ENCODE data around the gene EGFLAM.

DNA sequence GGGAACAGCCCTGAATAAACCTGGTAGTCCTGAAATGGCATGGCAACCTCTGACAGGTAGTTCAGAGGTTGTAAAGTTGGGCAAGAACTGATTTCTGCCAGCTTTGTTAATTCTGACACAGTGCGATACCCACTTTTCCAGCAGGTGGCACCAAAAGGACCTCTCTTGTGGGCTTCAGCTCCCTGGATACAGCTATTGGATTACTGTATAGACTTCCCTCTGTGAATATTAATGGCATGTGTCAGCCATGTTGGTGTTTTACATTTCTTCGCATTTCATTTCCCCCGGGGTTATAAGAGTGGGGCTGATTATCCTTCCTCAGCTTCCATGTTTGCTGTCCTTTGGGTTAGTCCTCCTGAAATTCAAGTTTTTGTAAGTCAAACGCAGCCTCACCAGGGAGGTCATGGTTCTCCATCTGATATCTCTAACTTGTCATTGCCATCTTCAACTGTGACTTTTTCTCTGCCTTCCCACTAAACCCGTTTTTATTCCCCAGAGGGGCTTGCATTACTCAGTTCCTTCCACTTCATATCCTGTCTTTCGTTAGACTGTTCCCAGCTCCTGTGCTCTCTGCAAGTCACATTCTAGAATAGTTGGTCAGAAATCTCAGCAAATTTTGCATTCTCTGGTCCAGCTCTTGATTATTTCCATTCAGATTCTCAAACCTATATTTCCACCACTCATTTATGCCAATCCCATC, 162.5 kb downstream of the EGFLAM start:
- TF ChIP-seq, protein P1, sequence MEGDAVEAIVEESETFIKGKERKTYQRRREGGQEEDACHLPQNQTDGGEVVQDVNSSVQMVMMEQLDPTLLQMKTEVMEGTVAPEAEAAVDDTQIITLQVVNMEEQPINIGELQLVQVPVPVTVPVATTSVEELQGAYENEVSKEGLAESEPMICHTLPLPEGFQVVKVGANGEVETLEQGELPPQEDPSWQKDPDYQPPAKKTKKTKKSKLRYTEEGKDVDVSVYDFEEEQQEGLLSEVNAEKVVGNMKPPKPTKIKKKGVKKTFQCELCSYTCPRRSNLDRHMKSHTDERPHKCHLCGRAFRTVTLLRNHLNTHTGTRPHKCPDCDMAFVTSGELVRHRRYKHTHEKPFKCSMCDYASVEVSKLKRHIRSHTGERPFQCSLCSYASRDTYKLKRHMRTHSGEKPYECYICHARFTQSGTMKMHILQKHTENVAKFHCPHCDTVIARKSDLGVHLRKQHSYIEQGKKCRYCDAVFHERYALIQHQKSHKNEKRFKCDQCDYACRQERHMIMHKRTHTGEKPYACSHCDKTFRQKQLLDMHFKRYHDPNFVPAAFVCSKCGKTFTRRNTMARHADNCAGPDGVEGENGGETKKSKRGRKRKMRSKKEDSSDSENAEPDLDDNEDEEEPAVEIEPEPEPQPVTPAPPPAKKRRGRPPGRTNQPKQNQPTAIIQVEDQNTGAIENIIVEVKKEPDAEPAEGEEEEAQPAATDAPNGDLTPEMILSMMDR (IDR thresholded peaks at IDR 0.05; ENCODE audit: low read length), result peak; percentile 74
- no peak for TF ChIP-seq EZH2 (IDR thresholded peaks at IDR 0.05; ENCODE audit: borderline replicate concordance, low read length)

Measured in OCI-LY1 (cell line).